Ectodermal cell (in vitro differentiated cells): Measurements from ENCODE around the gene HOTAIR.

Experiments used
- H3K27ac ChIP-seq: 2 replicates; pipeline ENCODE4 v1.7.0; 2013; ENCODE audit warnings: mild to moderate bottlenecking, low read depth, low read length; ENCODE audit not compliant: insufficient read depth, poor library complexity, severe bottlenecking
- H3K27me3 ChIP-seq: 2 replicates; pipeline ENCODE4 v1.7.0; 2013; ENCODE audit warnings: mild to moderate bottlenecking, low read length; ENCODE audit not compliant: insufficient read depth, control insufficient read depth, poor library complexity, severe bottlenecking
- H3K36me3 ChIP-seq: one replicate; pipeline ENCODE4 v1.7.0; 2013; ENCODE audit warnings: low read length; ENCODE audit not compliant: control insufficient read depth, insufficient read depth
- H3K4me1 ChIP-seq: one replicate; pipeline ENCODE4 v1.7.0; 2013; ENCODE audit warnings: low read length; ENCODE audit not compliant: control insufficient read depth, insufficient read depth
- H3K4me3 ChIP-seq: 2 replicates; pipeline ENCODE4 v1.7.0; 2013; ENCODE audit warnings: low read depth, low read length, control low read depth; ENCODE audit not compliant: insufficient read depth
- H3K9me3 ChIP-seq: 2 replicates; pipeline ENCODE4 v1.7.0; 2013; ENCODE audit warnings: mild to moderate bottlenecking, low read length, moderate library complexity; ENCODE audit not compliant: control insufficient read depth
- WGBS, 2 experiments: methylation state at CpG; one replicate each; pipeline ENCODE4 v1.1.7; 2013; ENCODE audit warnings: missing lambda C conversion rate in 2 of 2; 5-methylcytosine and 5-hydroxymethylcytosine counted together

HOTAIR gene

DNA sequence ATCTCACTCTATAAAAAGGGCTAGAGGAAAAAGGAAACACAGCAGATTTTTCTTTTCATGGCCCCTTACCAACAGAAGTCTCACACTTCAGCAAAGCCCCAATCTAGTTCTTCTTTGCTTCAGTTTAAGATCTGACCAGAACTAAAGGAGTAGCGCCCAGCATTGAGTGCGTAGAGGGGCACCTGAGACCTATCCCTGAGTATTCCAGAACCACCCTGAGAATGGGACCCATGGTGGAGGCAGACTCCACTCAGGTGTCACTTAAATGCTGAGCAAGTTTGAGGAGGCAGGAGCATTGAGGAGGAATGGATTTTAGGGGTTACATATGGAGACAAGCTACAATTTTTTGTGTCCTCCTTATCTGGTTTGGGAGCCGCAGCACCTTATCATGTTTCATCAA lies 3.6 kb downstream of the HOTAIR start:
- Histone ChIP-seq H3K4me3 (no peak overlapping the region), H3K4me1 (no peaks in the 10 kb centered on the region), H3K27ac (no peak overlapping the region), H3K9me3 (no peaks in the 10 kb centered on the region), H3K36me3 (no peaks in the 10 kb centered on the region), H3K27me3 (peaks cover 100% of the 10 kb centered on the region)
- 75 to 79% methylated on average over 2 to 3 of the region's 3 CpGs for WGBS, 2 experiments

DNA sequence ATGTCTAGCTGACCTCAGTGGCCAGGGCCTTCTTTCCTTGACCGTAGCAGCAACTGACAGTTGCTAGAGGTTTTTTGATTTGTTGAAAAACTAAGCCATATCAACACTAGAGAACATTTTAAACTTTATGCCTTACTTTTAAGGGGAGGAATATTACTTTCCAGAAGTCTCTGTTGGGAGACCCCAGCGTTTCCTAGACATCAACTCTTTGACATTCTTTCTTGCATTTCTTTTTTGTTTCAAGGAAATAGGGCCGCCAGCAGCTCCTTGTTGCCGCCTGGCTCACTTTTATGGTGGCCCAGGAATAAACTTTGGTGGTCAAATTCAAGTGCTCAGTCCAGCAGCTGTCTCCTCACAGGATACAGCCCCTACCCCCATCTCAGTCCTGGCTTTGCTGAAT lies 4.3 kb downstream of the HOTAIR start:
- peaks cover 100% of the 10 kb centered on the region for H3K27me3 ChIP-seq
- WGBS, 2 experiments = 28 to 30% methylated on average over 4 of the region's 4 CpGs
- H3K4me1 ChIP-seq = no peaks in the 10 kb centered on the region
- H3K36me3 ChIP-seq = no peaks in the 10 kb centered on the region
- no peaks in the 10 kb centered on the region for H3K9me3 ChIP-seq
- H3K27ac ChIP-seq = no peak overlapping the region
- no peak overlapping the region for H3K4me3 ChIP-seq

DNA sequence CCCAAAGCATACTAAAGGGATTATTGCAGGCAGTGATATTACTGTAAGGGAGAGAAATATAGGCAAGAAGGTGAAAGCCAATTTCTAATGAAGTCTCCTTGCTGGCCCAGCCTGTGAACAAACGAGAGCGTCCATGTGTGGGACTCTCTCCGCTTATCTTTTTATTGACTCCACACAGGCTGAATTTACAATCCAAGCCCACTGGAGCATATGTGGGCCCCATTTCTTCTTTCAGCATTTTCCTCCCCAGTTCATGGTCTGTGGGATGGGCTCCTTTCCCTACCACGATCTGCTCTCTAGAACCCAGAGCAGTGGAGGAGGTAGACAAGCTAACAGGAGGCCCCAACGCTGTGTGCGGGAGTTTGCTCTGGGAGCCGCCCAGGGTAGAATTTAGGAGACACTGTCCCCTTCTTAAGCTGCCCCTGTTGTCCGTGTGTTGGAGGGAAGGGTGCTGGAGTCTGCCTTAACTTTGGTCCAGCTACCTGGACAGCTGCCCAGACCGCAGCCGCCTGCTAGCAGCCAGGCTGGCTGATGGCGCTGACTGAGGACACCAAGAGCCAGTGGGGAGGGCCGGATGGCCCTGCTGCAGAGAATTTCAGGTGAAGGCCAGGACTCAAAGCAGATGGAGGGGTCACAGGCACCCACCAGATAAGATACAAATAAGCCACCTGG lies 5.0 kb downstream of the HOTAIR start:
- no peak overlapping the region for H3K27ac ChIP-seq
- WGBS, 2 experiments = 32 to 34% methylated on average over 12 of the region's 12 CpGs
- H3K36me3 ChIP-seq = no peaks in the 10 kb centered on the region
- no peaks in the 10 kb centered on the region for H3K4me1 ChIP-seq
- H3K9me3 ChIP-seq = no peaks in the 10 kb centered on the region
- peaks cover 100% of the 10 kb centered on the region for H3K27me3 ChIP-seq
- no peak overlapping the region for H3K4me3 ChIP-seq

DNA sequence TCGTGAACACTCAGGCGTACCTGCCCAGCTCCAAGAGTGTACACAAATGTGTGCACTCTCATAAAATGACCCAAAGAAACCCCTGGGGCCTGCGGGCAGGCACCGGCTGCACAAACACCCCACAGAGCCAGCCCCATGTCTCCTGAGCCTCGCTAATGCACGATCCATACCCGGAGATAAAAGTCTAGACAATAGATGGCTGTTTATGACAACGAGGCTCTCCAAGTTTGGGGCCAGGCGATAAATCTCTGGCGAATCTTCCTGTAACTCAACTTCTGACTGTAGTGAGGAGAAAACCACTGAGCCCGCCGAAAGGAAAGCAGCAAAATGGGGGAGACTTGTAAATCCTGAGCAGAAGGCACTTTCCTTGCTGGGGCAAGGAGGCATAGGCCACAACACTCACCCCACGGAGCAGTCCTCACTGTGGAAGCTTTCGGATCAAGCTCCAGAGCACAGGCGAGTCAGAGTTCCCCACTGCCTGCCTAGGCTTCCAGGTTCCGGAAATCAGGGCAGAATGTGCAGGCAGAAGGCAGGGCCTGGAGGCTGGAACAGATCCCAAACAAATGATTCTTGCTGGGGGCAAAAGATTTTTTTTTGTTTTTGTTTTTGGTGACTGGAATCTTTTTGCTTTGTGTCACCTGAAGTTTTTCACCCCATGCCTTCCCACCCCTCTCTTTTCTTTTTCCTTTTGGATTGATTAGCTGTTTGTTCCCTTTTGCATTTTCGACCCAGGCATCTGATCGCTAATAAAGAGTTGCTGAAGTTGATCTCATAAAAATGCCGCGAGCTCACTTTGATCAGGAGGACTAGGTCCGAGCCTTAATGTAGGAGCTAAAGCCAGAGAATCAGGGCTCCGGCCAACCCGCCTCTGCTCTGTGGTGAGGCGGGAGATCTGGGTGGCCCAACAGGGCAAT lies 6.3 kb downstream of the HOTAIR start:
- Histone ChIP-seq H3K36me3 (no peaks in the 10 kb centered on the region), H3K4me1 (no peaks in the 10 kb centered on the region), H3K27me3 (peaks cover 100% of the 10 kb centered on the region), H3K9me3 (no peaks in the 10 kb centered on the region), H3K27ac (no peak overlapping the region), H3K4me3 (no peak overlapping the region)
- WGBS, 2 experiments = 20 to 23% methylated on average over 24 of the region's 24 CpGs

DNA sequence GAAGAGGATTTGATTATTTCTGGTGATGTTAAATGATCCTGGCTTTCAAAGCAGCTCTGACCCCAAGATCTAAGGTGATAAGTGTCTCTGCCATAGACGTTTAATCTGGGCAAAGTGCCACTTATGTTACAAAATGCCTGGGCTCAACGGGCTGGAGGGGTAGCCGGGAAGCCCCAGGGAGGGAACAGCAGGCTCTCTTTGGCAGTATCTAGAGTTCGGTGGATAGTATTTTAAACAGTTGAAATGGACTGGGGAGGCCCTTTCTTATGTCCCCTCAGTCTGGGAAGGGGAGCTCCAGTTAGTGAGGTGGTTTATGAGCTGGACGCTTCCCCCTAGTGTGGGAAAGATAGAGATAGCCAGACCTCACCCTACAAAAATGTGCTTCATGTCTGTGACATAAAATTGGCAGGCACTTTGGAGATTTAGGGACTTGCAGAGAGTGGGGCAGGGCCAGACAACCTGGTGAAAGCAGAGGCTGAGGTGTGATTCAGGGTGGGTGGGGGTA lies 7.3 kb downstream of the HOTAIR start:
- 15 to 16% methylated on average over 5 of the region's 5 CpGs for WGBS, 2 experiments
- Histone ChIP-seq H3K9me3 (no peaks in the 10 kb centered on the region), H3K27me3 (peaks cover 100% of the 10 kb centered on the region), H3K4me1 (no peaks in the 10 kb centered on the region), H3K4me3 (no peak overlapping the region), H3K27ac (no peak overlapping the region), H3K36me3 (no peaks in the 10 kb centered on the region)

DNA sequence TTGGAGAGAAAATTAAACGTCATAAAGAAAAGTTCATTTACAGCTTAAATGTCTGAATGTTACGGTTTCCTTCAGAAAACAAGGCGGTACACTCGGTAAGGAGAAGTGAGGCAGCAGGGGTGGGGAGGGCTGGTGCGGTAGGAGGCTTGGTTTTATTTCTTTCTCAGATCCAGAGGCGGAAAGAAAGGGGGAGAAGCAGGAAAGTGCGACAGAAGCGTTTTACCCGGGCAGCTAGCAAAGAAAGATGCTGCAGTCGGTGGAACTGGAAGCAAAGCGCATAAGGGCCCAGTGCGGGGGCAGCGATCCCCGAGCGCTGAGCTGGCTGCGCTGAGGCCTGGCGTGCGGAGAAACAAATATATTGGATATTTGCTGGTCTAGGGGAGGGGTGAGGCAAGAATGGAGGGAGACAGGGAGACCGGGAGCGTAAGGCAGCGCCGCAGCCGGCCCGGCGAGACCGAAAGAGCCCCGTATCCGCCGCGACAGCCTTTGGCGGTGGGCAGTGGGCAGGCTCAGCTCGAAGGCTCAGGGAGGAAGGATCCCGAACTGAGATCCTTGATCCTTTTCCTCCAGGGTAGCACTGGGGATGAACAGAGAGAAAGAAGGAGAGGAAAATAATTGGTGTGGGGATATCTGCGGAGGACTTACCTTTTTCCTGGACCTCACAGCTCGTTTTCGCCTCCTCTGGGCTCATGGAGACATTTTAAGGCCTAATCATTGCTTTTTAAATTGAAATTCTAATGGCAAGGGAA lies 8.2 kb downstream of the HOTAIR start:
- Histone ChIP-seq H3K27ac (no peak overlapping the region), H3K4me1 (no peaks in the 10 kb centered on the region), H3K4me3 (no peak overlapping the region), H3K36me3 (no peaks in the 10 kb centered on the region), H3K27me3 (peaks cover 100% of the 10 kb centered on the region), H3K9me3 (no peaks in the 10 kb centered on the region)
- 3% methylated on average over 36 of the region's 36 CpGs for WGBS, 2 experiments

DNA sequence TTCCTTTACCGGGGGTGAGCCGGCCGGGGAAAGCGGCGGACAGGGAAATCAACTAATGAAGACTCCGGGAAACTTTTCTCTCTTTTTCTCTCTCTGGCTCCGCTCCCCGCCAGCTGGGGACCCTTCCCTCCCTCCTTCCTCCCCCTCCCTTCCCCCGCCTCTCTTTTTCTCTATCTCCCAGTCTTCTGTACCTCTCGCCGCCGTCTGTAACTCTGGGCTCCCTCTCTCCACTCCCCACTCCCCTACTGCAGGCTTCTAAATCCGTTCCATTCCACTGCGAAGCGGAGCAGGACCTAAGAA lies 8.7 kb downstream of the HOTAIR start:
- Histone ChIP-seq H3K4me3 (no peak overlapping the region), H3K9me3 (no peaks in the 10 kb centered on the region), H3K27me3 (peaks cover 100% of the 10 kb centered on the region), H3K4me1 (no peaks in the 10 kb centered on the region), H3K27ac (no peak overlapping the region), H3K36me3 (no peaks in the 10 kb centered on the region)
- WGBS, 2 experiments = 1 to 2% methylated on average over 15 of the region's 15 CpGs

DNA sequence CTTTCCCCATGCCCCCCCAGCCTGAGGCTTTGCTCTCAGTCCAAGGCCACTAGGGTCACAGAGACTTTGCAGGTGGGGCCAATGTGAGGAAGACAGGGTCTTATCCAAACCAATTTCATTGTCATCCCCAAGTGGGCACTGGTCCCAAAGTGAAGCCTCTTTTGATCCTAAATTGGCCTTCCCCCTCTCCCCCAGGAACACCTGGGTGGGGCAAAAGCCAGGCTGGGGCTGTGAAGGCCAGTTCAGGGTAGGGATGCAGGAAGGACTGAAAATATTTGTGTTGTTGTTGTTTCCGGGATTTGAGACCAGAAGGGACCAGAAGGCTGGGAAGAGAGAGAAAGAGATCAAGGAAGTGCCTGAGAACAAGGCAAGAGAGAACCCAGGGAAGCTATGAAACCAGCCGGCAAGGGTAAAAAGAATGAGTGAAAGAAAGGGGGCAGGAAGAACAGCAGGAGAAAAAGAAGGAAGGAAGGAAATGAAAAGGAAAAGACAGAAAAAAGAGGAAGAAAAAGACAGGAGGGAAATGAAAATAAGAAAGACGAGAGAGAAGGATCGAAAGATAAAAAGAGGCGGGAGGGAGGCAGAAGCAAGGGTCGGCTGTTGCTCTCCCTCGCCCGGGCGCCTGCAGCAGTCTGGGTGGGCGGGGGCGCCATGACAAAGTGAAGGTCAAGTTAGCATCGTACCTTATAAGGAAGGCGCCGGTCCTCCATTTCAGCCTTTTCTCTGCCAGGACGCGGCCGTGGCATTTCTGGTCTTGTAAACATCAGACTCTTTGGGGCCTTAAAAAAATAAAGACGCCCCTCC lies 9.3 kb downstream of the HOTAIR start:
- no peak overlapping the region for H3K27ac ChIP-seq
- no peak overlapping the region for H3K4me3 ChIP-seq
- 3% methylated on average over 18 of the region's 18 CpGs for WGBS, 2 experiments

DNA sequence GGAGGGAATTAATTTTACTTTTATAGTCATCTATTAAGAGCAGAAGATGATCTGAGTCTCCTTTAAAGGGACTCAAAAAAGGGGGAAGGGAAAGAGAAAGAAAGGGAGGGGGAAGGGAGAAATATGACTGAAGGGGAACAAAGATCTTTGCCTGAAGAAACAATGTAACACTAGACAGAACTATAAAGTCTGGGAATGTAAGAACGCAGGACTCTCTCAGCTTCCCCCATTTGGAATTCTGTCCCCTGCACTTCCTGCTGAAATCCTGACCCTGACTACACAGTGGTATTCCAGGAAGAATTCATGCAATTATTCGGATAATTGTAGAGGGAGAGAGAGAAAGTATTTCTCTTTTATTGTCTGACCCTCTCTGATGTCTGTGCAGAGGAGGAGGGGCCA lies 10.4 kb downstream of the HOTAIR start:
- no peaks in the 10 kb centered on the region for H3K36me3 ChIP-seq
- no peak overlapping the region for H3K4me3 ChIP-seq
- no peak overlapping the region for H3K27ac ChIP-seq
- no peaks in the 10 kb centered on the region for H3K9me3 ChIP-seq
- WGBS, 2 experiments = 6 to 18% methylated on average over 2 of the region's 2 CpGs
- peaks cover 100% of the 10 kb centered on the region for H3K27me3 ChIP-seq
- H3K4me1 ChIP-seq = no peaks in the 10 kb centered on the region

More for the DNA sequence above, 9.3 kb downstream of the HOTAIR start:
- Histone ChIP-seq H3K36me3 (no peaks in the 10 kb centered on the region), H3K9me3 (no peaks in the 10 kb centered on the region), H3K27me3 (peaks cover 100% of the 10 kb centered on the region), H3K4me1 (no peaks in the 10 kb centered on the region)
